Uterus (tissue), 2 donors: ENCODE results near the gene CTNND2.

ENCODE experiments used
- CTCF ChIP-seq, 4 experiments: fragments of 200-600 bp in 2 of 4; fragments of 450-650 bp in 2 of 4; sonication (generic) in 2 of 4; IDR thresholded peaks; one replicate each; pipeline ENCODE4 v1.5.1; 2016 to 2019; ENCODE audit warnings: antibody characterized with exemption in 4 of 4, mild to moderate bottlenecking in 2 of 4, moderate library complexity in 1 of 4
- POLR2A ChIP-seq, 2 donors: fragments of 450-650 bp; IDR thresholded peaks; one replicate each; pipeline ENCODE4 v1.6.1; 2016; ENCODE audit warnings: antibody characterized with exemption in 2 of 2, mild to moderate bottlenecking in 1 of 2, moderate library complexity in 1 of 2

- TF ChIP-seq CTCF (IDR thresholded peaks at IDR 0.05) (no peak), POLR2A (IDR thresholded peaks at IDR 0.05) (no peak)
Measured at GRCh38 chr5:11072568-11072967, 831.7 kb downstream of the CTNND2 start.
